ENCODE results near the gene MS4A14. TPM values are rescaled to one million over a fixed set of nuclear protein-coding genes. Genes with fewer than 3 reads are reported as not detected.

MS4A14 gene
- total RNA-seq, 1 experiment from 2014 or later, result not detected

- no TSS peak for BruUV-seq (replicated peaks)
- intact Hi-C loops (cut with micrococcal nuclease; ENCODE audit: unreplicated experiment), result no loop called here
- Mint-ChIP-seq H3K36me3 (ENCODE audit: insufficient read depth, unreplicated experiment) (no peaks in the 10 kb centered on the region), H3K4me1 (ENCODE audit: low read depth, unreplicated experiment) (peaks cover 12% of the 10 kb centered on the region), H3K27ac (ENCODE audit: unreplicated experiment) (no peak overlapping the region), H3K27me3 (ENCODE audit: unreplicated experiment) (peaks cover 21% of the 10 kb centered on the region), H3K9me3 (ENCODE audit: low read depth, unreplicated experiment) (no peaks in the 10 kb centered on the region), H3K4me3 (ENCODE audit: low read depth, unreplicated experiment) (no peak overlapping the region)
- no peak for TF ChIP-seq CTCF (IDR thresholded peaks at IDR 0.05; ENCODE audit: unreplicated experiment)
- no peak for DNase-seq
- CTCF ChIA-PET, result no interaction called here
Observed at GRCh38 chr11:60376601-60377000, 19.7 kb upstream of the MS4A14 start.

GRCh38 chr11:60377401-60378136 is 18.7 kb upstream of the MS4A14 start:
- peaks cover 31% of the 10 kb centered on the region for H3K27me3 Mint-ChIP-seq (ENCODE audit: unreplicated experiment)
- no peak overlapping the region for H3K27ac Mint-ChIP-seq (ENCODE audit: unreplicated experiment)
- peaks cover 9% of the 10 kb centered on the region for H3K4me1 Mint-ChIP-seq (ENCODE audit: low read depth, unreplicated experiment)
- intact Hi-C loops (cut with micrococcal nuclease; ENCODE audit: unreplicated experiment), result no loop called here
- H3K36me3 Mint-ChIP-seq (ENCODE audit: insufficient read depth, unreplicated experiment), result no peaks in the 10 kb centered on the region
- BruUV-seq (replicated peaks), result no TSS peak
- no peak for TF ChIP-seq CTCF (IDR thresholded peaks at IDR 0.05; ENCODE audit: unreplicated experiment)
- DNase-seq, result no peak
- CTCF ChIA-PET, result no interaction called here
- H3K9me3 Mint-ChIP-seq (ENCODE audit: low read depth, unreplicated experiment), result no peaks in the 10 kb centered on the region
- no peak overlapping the region for H3K4me3 Mint-ChIP-seq (ENCODE audit: low read depth, unreplicated experiment)

- peaks cover 9% of the 10 kb centered on the region for H3K4me1 Mint-ChIP-seq (ENCODE audit: low read depth, unreplicated experiment)
- no peak within 1 kb of the TSS for H3K4me3 Mint-ChIP-seq (ENCODE audit: low read depth, unreplicated experiment)
- DNase-seq, result no peak
- no peaks in the 10 kb centered on the region for H3K36me3 Mint-ChIP-seq (ENCODE audit: insufficient read depth, unreplicated experiment)
- intact Hi-C loops (cut with micrococcal nuclease; ENCODE audit: unreplicated experiment), result no loop called here
- H3K27me3 Mint-ChIP-seq (ENCODE audit: unreplicated experiment), result peaks cover 34% of the 10 kb centered on the region
- BruUV-seq (replicated peaks), result no TSS peak
- H3K27ac Mint-ChIP-seq (ENCODE audit: unreplicated experiment), result no peak within 1 kb of the TSS
- no peak for TF ChIP-seq CTCF (IDR thresholded peaks at IDR 0.05; ENCODE audit: unreplicated experiment)
- CTCF ChIA-PET, result no interaction called here
- no peaks in the 10 kb centered on the region for H3K9me3 Mint-ChIP-seq (ENCODE audit: low read depth, unreplicated experiment)
Observed at GRCh38 chr11:60378354-60378753, 17.9 kb upstream of the MS4A14 start, which contains the start of gene MS4A7. Gene MS4A7, plus strand, starts transcription at chr11:60378532. Its CDS starts 4,610 bp downstream, at chr11:60383142.

- DNase-seq, result no peak
- Mint-ChIP-seq H3K9me3 (ENCODE audit: low read depth, unreplicated experiment) (peaks cover 4% of the 10 kb centered on the region), H3K27me3 (ENCODE audit: unreplicated experiment) (peaks cover 14% of the 10 kb centered on the region), H3K4me1 (ENCODE audit: low read depth, unreplicated experiment) (no peaks in the 10 kb centered on the region), H3K27ac (ENCODE audit: unreplicated experiment) (no peak overlapping the region), H3K4me3 (ENCODE audit: low read depth, unreplicated experiment) (no peak overlapping the region), H3K36me3 (ENCODE audit: insufficient read depth, unreplicated experiment) (no peaks in the 10 kb centered on the region)
- CTCF ChIA-PET, result no interaction called here
- intact Hi-C loops (cut with micrococcal nuclease; ENCODE audit: unreplicated experiment), result no loop called here
- TF ChIP-seq CTCF (IDR thresholded peaks at IDR 0.05; ENCODE audit: unreplicated experiment), result no peak
- no TSS peak for BruUV-seq (replicated peaks)
Observed at GRCh38 chr11:60389279-60389910, 6.9 kb upstream of the MS4A14 start.
